HG02610 (cell line): ENCODE measurements around the gene IGFL2.
"Not testable (repeated sequence)": the region's sequence is repeated elsewhere in the genome, so short reads cannot be mapped to it uniquely, and the experiment has no call there.

Experiments
- ATAC-seq: cut with Tn5 transposase; IDR thresholded peaks from one replicate; pipeline ENCODE4 v1.9.1; 2021; ENCODE audit warnings: mild to moderate bottlenecking, moderate library complexity; ENCODE audit not compliant: unreplicated experiment

IGFL2 gene

GRCh38 chr19:46186717-46187101 is 38.7 kb downstream of the IGFL2 start:
- ATAC-seq, result no peak

DNA sequence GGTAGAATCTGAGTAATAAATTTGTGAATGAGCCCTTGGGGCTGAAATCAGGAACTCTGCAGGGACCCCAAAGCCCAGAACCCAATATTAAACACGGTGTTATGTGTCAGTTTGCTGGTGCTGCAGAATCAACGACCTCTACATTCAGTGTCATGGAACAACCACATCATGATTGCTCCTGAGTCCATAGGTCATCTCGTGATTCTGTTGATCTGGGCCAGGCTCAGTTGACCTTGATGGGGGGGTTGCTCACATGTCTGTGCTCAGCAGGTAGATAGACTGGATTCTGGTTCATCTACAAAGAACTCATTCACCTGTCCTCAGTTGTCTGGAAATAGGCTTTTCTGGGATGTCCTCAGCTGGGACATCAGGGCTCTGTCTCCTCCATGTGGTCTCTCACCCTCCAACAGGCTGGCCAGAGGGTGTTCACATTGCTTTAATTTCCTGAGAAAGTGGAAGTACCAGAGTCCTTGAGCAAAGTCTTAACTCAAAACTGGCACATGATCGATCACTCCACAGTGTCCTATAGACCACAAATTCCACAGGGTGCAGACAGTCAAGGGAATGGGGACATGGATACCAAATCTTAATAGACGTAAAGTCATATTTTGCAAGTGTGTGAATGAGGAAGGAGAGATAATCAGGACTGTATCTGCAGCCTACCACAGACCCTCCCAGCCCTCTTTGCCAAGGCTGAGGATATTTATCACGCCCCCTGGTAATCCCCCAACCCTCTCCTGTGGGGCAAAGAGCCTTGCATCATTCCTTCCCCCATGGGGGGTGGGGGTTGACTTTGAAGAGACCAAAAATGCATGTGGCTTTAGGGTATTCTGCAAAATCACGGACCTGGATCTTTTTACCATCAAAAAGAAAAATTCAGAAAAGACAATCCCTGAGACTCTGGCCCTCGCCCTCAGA is 42.2 kb downstream of the IGFL2 start:
- ATAC-seq, result no peak

DNA sequence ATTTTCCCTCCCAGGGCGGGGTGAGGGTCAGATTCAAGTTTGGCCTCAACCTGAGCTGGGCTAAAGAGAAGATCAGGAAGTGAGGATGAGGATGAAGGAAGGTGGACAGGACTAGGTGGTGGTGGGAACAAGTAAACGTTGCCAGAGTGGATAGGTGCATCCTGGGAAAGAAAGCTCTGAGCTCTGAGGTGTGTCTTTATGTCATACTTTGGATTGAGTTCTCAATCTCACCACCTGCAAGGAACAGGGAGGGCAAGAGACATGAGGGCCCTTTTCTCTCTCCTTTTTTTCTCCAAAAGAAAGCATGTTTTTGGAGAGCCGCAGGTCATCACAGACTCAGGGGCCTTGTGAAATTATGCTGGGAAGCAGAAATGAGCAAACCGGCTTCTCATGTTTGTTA is 43.3 kb downstream of the IGFL2 start:
- no peak for ATAC-seq

- no peak for ATAC-seq
Measured at GRCh38 chr19:46191972-46192371, 43.9 kb downstream of the IGFL2 start.

- not testable (repeated sequence) for ATAC-seq
Measured at GRCh38 chr19:46192626-46192991, 44.6 kb downstream of the IGFL2 start.

GRCh38 chr19:46192992-46193650 is 45.1 kb downstream of the IGFL2 start:
- ATAC-seq, result no peak

GRCh38 chr19:46193678-46194077 is 45.6 kb downstream of the IGFL2 start:
- ATAC-seq, result no peak

DNA sequence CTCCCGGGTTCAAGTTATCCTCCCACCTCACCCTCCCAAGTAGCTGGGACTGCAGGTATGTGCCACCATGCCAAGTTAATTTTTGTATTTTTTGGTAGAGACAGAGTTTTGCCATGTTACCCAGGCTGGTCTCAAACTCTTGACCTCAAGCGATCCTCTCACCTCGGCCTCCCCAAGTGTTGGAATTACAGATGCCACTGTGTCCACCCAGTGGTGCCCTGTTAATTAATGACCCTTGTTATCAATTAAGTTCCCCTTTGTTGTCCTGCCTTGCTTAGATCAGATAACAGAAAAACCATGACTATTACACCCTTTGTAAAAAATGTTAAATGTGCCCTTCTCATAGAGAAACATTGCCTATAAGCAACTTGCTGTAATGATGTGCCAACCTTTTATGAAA is 47.1 kb downstream of the IGFL2 start:
- ATAC-seq, result no peak

GRCh38 chr19:46195919-46196318 is 47.9 kb downstream of the IGFL2 start:
- not testable (repeated sequence) for ATAC-seq

DNA sequence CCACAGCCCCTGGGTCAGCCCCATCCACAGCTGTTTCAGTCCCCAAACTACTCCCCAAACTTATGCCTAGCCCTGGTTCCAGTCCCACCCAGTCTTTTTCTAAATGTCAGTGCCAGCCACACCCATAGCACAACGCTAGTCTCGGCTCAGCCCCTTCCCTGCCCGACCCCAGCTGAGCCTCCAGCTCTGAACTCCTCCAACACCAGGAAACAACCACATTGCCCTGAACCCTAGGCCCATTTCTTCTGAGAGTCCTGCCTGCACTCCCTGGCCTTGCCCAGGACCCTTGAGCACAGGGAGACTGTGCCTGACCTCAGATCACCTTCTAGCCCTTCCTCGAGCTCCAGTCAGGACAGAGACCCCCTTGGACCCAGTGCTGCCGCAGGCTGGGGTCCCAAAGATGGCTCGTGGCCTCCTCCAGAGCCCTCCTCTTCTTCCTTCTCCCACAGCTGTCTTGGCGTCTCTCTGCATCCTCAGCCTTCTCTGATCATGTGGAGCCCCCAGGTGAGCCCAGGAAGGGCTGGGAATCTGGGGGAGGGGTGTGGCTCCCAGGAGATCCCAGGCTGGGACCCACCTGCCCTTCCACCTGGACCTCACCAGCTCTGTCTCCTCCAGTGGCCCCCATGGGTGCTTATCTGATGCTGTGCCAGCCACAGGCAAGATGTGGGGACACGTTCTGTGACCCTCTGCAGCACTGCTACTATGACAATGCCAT is 48.5 kb downstream of the IGFL2 start:
- ATAC-seq, result no peak

DNA sequence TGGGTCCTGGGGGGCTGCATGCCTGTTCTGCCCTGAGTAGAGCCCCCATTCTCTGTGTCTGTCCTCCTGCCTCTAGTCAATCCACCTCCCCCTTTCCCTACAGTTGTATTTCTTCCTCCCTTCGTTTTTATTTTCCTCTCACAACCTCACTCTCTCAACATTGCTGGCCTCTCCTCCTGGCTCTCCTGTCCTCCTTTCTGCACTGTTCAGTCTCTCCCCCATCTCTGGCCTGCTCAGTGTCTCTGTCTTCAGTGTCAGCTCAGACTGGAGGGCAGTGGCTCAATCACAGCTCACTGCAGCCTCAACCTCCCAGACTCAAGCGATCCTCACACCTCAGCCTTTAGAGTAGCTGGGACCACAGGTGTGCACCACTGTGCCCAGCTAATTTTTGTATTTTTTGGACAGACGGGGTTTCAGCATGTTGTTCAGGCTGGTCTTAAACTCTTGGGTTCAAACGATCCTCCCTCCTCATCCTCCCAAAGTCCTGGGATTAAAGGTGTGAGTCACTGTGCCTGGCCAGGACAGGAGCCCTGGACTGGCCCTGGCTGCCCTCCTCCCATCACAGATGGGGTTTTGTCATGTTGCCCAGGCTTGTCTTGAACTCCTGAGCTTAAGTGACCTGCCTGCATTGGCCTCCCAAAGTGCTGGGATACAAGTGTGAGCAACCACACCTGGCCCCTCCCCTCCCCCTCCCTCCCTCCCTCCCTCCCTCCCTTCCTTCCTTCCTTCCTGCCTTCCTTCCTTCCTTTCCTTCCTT is 49.5 kb downstream of the IGFL2 start:
- ATAC-seq, result no peak

- ATAC-seq, result no peak
Measured at GRCh38 chr19:46198756-46199155, 50.7 kb downstream of the IGFL2 start.

DNA sequence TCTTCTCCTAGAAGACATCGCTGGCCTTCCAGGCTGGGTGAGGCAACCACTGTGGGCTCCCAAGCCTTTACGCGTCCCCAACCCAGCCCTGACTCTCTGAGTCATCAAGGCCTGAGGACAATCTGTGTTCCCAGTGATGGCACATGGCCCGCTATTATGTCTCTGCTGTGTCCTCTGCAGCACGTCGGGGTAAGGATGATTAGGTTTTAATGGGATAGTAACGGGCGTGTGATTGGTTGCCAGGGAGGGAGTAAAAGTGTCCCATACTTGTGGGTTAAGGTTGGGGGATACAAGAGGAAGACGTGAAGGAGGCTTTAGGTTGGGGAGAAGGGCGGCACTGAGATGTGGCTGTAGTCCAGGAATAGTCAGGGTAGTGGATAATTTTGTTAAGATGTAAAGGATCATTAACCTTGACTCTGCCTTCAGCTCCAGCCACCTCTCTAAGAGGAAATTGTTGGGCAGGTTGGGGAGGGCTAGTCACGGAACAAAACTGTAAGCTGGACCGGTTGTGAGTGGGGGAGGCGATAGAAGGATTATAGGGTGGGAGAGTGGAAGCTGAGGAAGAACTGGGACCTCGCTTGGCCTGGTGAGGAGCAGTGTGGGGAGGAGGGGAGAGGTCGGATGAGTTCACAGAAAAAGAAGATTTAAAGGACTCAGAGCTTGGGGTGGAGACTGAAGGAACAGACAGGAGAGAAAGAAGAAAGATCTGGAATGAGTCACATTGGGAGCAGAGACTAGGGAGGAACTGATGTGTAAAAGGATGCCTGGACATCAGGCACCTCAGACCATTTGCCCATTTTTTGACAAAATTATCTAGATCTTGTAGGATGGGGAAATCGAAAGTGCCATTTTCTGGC is 53.6 kb downstream of the IGFL2 start:
- no peak for ATAC-seq

DNA sequence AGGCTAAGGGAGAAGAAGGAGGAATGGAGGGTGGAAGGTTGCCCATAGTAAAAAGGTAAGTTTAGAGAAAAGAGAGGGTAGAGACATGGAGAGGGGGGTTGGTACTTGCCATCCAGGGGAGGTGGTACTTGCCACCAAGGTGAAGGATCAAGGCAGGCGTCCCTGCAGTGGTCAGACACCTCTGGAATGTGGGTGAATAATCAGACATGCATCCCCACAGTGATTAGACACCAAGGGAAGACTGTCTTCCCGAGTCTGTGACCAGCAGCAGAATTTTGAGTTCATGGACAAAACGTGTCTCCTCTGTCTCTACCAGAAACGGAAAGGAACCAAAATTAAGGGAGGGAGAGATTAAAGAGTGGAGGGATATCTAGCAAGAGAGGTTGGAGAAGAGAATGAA is 54.4 kb downstream of the IGFL2 start:
- no peak for ATAC-seq

GRCh38 chr19:46202872-46203860 is 55.1 kb downstream of the IGFL2 start:
- no peak for ATAC-seq

DNA sequence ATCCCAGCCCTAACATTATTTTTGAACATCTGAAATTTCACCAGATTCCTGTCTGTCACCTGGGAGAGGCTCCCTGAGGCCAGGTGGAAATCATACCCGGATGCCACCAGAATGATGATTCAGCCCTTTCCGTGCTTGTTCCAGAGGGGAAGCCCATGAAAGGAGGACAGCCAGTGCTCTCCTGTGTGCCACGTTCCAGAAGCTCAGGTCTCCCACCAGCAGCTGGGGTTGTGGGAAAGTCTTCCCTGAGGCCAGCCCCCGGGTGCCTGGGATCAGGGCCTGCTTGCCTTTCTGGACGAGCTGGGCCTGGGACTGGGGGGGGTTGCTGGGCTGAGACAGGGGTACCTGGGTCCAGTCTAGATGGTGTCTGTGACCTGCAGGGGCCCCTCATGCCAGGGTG is 56.0 kb downstream of the IGFL2 start:
- ATAC-seq, result no peak

DNA sequence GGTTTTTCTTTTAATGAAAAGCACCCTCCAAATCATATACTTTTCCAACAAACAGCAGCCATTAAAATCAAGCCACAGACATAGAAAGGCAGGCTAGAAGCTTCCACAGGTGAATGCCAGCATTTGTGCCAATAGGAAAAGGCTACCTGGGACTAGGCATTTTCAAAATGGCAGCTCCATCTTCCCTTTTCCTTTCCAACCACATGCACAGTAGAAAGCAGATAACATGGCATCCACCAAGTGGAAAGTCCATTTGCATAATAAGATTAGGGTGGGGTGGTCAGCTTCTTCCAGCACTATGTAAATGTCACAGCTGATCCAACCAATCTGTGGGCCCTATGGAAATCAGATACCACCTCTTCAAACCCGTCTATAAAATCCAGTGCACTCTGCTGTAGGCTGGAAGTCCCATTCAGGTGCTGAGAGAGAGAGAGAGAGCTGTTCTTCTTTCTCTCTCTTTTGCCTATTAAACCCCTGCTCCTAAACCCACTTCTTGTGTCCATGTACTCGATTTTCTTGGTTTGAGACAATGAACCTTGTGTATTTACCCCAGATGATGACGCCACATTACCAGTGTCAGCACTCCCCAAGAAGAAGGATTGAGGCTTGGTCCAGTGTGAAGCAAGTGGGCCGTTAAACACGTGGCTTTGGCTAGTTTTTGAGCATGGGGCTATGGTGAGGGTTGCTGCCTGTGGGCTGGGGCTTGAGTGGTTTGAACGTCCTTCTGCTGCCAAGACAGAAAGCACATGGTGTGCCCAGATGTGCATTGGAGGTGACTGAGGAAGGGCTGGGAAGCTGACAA is 57.3 kb downstream of the IGFL2 start:
- no peak for ATAC-seq

DNA sequence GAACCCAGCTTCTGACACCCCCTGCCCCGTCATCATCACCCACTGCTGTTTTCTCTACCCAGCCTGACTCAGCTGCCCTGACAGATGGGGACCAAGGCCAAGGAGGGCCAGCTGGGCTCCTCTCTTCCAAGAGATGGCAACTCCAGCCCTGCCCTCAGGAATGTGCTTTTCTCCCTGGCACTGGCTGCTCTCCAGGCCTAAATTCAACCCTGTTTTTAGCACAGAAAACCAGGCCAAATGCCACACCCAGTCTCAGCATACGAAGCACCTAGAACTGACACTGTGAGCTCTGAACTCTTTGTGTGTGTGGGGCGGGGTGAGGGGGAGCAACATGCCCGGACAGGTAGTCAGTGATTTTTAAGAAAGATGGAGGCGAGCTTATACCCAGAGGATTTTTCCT is 58.1 kb downstream of the IGFL2 start:
- ATAC-seq, result no peak
